ENCODE results near the gene SCRN2. TPM values are rescaled to one million over a fixed set of nuclear protein-coding genes. Genes with fewer than 3 reads are reported as not detected.

Gene SCRN2
- total and polyA plus RNA-seq, 2 of the 13 experiments (the other 11 are each of a cell fraction or from before 2014, with no cell fraction given): 21.7 to 29.5 TPM

DNA sequence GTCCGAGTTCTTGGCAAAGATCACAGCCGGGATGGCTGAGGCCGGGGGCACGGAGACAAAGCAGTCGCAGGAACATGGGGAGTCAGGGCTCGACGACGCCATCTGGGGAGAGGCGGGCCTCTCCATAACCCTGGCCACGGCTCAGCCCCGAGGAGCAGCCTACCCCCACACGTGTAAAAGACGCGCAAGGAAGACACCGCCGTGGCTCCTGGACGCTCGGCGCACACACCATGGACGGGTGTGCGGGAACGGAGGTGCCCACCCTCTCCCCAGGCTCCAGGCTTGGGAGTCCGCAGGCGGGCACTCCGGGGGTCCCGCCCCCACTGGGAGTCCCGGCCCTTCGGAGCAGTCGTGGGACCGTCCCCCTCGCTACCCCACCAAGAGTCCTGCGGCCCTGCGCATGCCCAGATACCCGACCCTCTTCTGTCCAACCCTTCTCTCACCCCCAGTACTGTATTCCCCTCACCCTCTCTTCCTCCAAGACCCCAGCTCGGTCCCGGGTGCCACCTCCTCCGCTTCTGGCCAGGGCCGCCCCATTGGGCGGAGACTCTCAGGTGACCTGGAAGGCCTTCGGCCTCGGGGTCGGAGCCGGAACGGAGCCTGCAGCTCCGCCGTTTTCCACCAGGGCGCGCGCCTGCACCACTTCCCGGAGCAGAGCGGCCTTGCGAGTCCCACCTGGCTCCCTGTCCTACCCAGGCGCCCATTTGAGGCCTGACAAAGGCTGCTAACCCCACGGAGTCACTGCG is at the start of gene SCRN2 (continued):
- TF ChIP-seq RBM39 (IDR thresholded peaks at IDR 0.05; ENCODE audit: low read depth, low read length, poor library complexity, severe bottlenecking) (peak; percentile 85), MBD4 (IDR thresholded peaks at IDR 0.05; ENCODE audit: borderline replicate concordance, low read length) (no peak), ISL2 (CRISPR knock-in tag; IDR thresholded peaks at IDR 0.05) (peak; percentile 73), YEATS4 (CRISPR knock-in tag; IDR thresholded peaks at IDR 0.05; ENCODE audit: borderline replicate concordance) (peak; percentile 58), ZSCAN31 (CRISPR knock-in tag; IDR thresholded peaks at IDR 0.05; ENCODE audit: low read depth) (peak; percentile 98), ZBTB20 (CRISPR knock-in tag; IDR thresholded peaks at IDR 0.05; ENCODE audit: borderline replicate concordance, low read depth) (peak; percentile 60; the same call in 1 of the 2 replicates), MAZ (IDR thresholded peaks at IDR 0.05; ENCODE audit: borderline replicate concordance, low read depth, low read length) (0 out of 2 replicates have a peak, but pooled peaks have one; percentile 34), MAZ (CRISPR knock-in tag; IDR thresholded peaks at IDR 0.05; ENCODE audit: low read depth) (peak; percentile 87), ZIK1 (CRISPR knock-in tag; IDR thresholded peaks at IDR 0.05; ENCODE audit: borderline replicate concordance, low read depth) (peak; percentile 94), SMAD9 (CRISPR knock-in tag; IDR thresholded peaks at IDR 0.05) (peak; percentile 71; the same call in 1 of the 2 replicates), ZBTB42 (CRISPR knock-in tag; IDR thresholded peaks at IDR 0.05) (peak; percentile 21; the same call in 1 of the 2 replicates), ZNF383 (CRISPR knock-in tag; IDR thresholded peaks at IDR 0.05; ENCODE audit: borderline replicate concordance) (no peak), PHF21A (CRISPR knock-in tag; IDR thresholded peaks at IDR 0.05) (peak; percentile 73; the same call in 1 of the 2 replicates), ZNF878 (CRISPR knock-in tag; IDR thresholded peaks at IDR 0.05) (no peak), KLF9 (CRISPR knock-in tag; IDR thresholded peaks at IDR 0.05; ENCODE audit: low read depth) (no peak)
- TF ChIP-seq, protein P1, sequence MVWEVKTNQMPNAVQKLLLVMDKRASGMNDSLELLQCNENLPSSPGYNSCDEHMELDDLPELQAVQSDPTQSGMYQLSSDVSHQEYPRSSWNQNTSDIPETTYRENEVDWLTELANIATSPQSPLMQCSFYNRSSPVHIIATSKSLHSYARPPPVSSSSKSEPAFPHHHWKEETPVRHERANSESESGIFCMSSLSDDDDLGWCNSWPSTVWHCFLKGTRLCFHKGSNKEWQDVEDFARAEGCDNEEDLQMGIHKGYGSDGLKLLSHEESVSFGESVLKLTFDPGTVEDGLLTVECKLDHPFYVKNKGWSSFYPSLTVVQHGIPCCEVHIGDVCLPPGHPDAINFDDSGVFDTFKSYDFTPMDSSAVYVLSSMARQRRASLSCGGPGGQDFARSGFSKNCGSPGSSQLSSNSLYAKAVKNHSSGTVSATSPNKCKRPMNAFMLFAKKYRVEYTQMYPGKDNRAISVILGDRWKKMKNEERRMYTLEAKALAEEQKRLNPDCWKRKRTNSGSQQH (CRISPR knock-in tag; IDR thresholded peaks at IDR 0.05; ENCODE audit: low read depth): peak; percentile 81; the same call in 1 of the 2 replicates
- TF ChIP-seq, protein P2, sequence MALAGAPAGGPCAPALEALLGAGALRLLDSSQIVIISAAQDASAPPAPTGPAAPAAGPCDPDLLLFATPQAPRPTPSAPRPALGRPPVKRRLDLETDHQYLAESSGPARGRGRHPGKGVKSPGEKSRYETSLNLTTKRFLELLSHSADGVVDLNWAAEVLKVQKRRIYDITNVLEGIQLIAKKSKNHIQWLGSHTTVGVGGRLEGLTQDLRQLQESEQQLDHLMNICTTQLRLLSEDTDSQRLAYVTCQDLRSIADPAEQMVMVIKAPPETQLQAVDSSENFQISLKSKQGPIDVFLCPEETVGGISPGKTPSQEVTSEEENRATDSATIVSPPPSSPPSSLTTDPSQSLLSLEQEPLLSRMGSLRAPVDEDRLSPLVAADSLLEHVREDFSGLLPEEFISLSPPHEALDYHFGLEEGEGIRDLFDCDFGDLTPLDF (CRISPR knock-in tag; IDR thresholded peaks at IDR 0.05): peak; percentile 54; the same call in 1 of the 2 replicates
- TF ChIP-seq, protein P3, sequence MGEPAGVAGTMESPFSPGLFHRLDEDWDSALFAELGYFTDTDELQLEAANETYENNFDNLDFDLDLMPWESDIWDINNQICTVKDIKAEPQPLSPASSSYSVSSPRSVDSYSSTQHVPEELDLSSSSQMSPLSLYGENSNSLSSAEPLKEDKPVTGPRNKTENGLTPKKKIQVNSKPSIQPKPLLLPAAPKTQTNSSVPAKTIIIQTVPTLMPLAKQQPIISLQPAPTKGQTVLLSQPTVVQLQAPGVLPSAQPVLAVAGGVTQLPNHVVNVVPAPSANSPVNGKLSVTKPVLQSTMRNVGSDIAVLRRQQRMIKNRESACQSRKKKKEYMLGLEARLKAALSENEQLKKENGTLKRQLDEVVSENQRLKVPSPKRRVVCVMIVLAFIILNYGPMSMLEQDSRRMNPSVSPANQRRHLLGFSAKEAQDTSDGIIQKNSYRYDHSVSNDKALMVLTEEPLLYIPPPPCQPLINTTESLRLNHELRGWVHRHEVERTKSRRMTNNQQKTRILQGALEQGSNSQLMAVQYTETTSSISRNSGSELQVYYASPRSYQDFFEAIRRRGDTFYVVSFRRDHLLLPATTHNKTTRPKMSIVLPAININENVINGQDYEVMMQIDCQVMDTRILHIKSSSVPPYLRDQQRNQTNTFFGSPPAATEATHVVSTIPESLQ (CRISPR knock-in tag; conservative IDR thresholded peaks at IDR 0.05): no peak
- TF ChIP-seq, protein P4, sequence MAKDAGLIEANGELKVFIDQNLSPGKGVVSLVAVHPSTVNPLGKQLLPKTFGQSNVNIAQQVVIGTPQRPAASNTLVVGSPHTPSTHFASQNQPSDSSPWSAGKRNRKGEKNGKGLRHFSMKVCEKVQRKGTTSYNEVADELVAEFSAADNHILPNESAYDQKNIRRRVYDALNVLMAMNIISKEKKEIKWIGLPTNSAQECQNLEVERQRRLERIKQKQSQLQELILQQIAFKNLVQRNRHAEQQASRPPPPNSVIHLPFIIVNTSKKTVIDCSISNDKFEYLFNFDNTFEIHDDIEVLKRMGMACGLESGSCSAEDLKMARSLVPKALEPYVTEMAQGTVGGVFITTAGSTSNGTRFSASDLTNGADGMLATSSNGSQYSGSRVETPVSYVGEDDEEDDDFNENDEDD (CRISPR knock-in tag; IDR thresholded peaks at IDR 0.05; ENCODE audit: borderline replicate concordance): peak; percentile 65; the same call in 1 of the 2 replicates
- TF ChIP-seq, protein P5, sequence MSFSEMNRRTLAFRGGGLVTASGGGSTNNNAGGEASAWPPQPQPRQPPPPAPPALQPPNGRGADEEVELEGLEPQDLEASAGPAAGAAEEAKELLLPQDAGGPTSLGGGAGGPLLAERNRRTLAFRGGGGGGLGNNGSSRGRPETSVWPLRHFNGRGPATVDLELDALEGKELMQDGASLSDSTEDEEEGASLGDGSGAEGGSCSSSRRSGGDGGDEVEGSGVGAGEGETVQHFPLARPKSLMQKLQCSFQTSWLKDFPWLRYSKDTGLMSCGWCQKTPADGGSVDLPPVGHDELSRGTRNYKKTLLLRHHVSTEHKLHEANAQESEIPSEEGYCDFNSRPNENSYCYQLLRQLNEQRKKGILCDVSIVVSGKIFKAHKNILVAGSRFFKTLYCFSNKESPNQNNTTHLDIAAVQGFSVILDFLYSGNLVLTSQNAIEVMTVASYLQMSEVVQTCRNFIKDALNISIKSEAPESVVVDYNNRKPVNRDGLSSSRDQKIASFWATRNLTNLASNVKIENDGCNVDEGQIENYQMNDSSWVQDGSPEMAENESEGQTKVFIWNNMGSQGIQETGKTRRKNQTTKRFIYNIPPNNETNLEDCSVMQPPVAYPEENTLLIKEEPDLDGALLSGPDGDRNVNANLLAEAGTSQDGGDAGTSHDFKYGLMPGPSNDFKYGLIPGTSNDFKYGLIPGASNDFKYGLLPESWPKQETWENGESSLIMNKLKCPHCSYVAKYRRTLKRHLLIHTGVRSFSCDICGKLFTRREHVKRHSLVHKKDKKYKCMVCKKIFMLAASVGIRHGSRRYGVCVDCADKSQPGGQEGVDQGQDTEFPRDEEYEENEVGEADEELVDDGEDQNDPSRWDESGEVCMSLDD (CRISPR knock-in tag; IDR thresholded peaks at IDR 0.05; ENCODE audit: borderline replicate concordance): 0 out of 2 replicates have a peak, but pooled peaks have one; percentile 82

All from HepG2 (cell line).